ENCODE data around the gene PPP1R18. TPM values are rescaled to one million over a fixed set of nuclear protein-coding genes. Genes with fewer than 3 reads are reported as not detected.

Gene PPP1R18
- total RNA-seq, 1 donor from 2014 or later: 83.3 TPM

- no peaks in the 10 kb centered on the region for H3K27me3 ChIP-seq
- peak overlapping the region; percentile 75 to 91 for H3K4me3 ChIP-seq
- H3K4me1 ChIP-seq: peaks cover 18 to 43% of the 10 kb centered on the region in 2 donors
- H3K27ac ChIP-seq: peak overlapping the region; percentile 99
- no peak for DNase-seq (ENCODE audit: low spot score in 2 of 2)
- H3K36me3 ChIP-seq: peaks cover 9 to 22% of the 10 kb centered on the region in 2 donors
- intact Hi-C loops (cut with DNase I): loop anchor here (2.0 to 5.0 kb wide), 2 partner anchors 69 to 126 kb away; partner anchors contain the start of genes GNL1 and PRR3
- no peaks in the 10 kb centered on the region for H3K9me3 ChIP-seq
- no peak for TF ChIP-seq CTCF (IDR thresholded peaks at IDR 0.05)
These were observed 3.1 kb downstream of the PPP1R18 start for GRCh38 chr6:30683183-30683979.

- Histone ChIP-seq H3K36me3 (peaks cover 19 to 31% of the 10 kb centered on the region in 2 donors), H3K27me3 (no peaks in the 10 kb centered on the region), H3K4me1 (peaks cover 11 to 35% of the 10 kb centered on the region in 2 donors), H3K9me3 (no peaks in the 10 kb centered on the region), H3K27ac (peak overlapping the region; percentile 99), H3K4me3 (peak overlapping the region; percentile 75 to 91)
- TF ChIP-seq CTCF (IDR thresholded peaks at IDR 0.05): peak in 1 of 3 experiments; percentile 3
- peak; percentile 81 to 96 for DNase-seq (ENCODE audit: low spot score in 2 of 2)
- intact Hi-C loops (cut with DNase I): loop anchor here (1.0 to 5.0 kb wide), 3 partner anchors 39 to 125 kb away; partner anchors contain the start of genes GNL1 and PRR3
These were observed 4.0 kb downstream of the PPP1R18 start for GRCh38 chr6:30682143-30683117.

- Histone ChIP-seq H3K4me3 (peak overlapping the region; percentile 75 to 91), H3K4me1 (peaks cover 11 to 35% of the 10 kb centered on the region in 2 donors), H3K27me3 (no peaks in the 10 kb centered on the region), H3K27ac (peak overlapping the region; percentile 99), H3K36me3 (peaks cover 26 to 38% of the 10 kb centered on the region in 2 donors), H3K9me3 (no peaks in the 10 kb centered on the region)
- no peak for DNase-seq (ENCODE audit: low spot score in 2 of 2)
- TF ChIP-seq CTCF (IDR thresholded peaks at IDR 0.05): no peak
- intact Hi-C loops (cut with DNase I): loop anchor here (1.0 to 5.0 kb wide), 3 partner anchors 40 to 124 kb away; partner anchors contain the start of genes GNL1 and PRR3
These were observed 4.7 kb downstream of the PPP1R18 start for GRCh38 chr6:30681766-30682142.

GRCh38 chr6:30679765-30680535 is 6.5 kb downstream of the PPP1R18 start:
- H3K4me3 ChIP-seq: peak overlapping the region; percentile 24 to 91
- DNase-seq (ENCODE audit: low spot score in 2 of 2): no peak
- intact Hi-C loops (cut with DNase I): loop anchor here (1.0 to 5.0 kb wide), 4 partner anchors 42 to 197 kb away; partner anchors contain the start of genes GNL1 and PRR3

More at GRCh38 chr6:30679765-30680535, 6.5 kb downstream of the PPP1R18 start:
- TF ChIP-seq CTCF (IDR thresholded peaks at IDR 0.05): no peak
- Histone ChIP-seq H3K27ac (peak overlapping the region; percentile 99), H3K4me1 (peaks cover 11 to 35% of the 10 kb centered on the region in 2 donors), H3K9me3 (no peaks in the 10 kb centered on the region), H3K36me3 (peaks cover 33 to 49% of the 10 kb centered on the region in 2 donors), H3K27me3 (no peaks in the 10 kb centered on the region)

Data from ascending aorta (tissue), 2 donors.